ENCODE data around the gene ARHGEF40.

- TF ChIP-seq MAX (CRISPR knock-in tag; IDR thresholded peaks at IDR 0.05), result no peak
- no peak for TF ChIP-seq ZNF317 (CRISPR knock-in tag; IDR thresholded peaks at IDR 0.05; ENCODE audit: borderline replicate concordance, low read depth)
- TF ChIP-seq ZNF671 (CRISPR knock-in tag; IDR thresholded peaks at IDR 0.05), result no peak
- TF ChIP-seq CTCF (IDR thresholded peaks at IDR 0.05), result no peak
Observed at GRCh38 chr14:21024585-21025370, 45.3 kb upstream of the ARHGEF40 start, which contains the start of gene NDRG2.

Measured in WTC11 (cell line).